Stimulated activated CD4-positive, alpha-beta T cell treated with anti-CD3 and anti-CD28 coated beads, Interleukin-15, amount 100 ng/mL, for 48 hours (primary cell): Measurements from ENCODE around the gene PROX2.

Source experiments
- DNase-seq, 2 donors: peaks; one replicate each; pipeline ENCODE4 v3.0.0-alpha.2; 2020; ENCODE audit warnings: low read depth in 2 of 2

The PROX2 gene

GRCh38 chr14:74843653-74844052 lies 32.3 kb downstream of the PROX2 start:
- DNase-seq: no peak

GRCh38 chr14:74841230-74842207 lies 34.4 kb downstream of the PROX2 start:
- DNase-seq: no peak

DNA sequence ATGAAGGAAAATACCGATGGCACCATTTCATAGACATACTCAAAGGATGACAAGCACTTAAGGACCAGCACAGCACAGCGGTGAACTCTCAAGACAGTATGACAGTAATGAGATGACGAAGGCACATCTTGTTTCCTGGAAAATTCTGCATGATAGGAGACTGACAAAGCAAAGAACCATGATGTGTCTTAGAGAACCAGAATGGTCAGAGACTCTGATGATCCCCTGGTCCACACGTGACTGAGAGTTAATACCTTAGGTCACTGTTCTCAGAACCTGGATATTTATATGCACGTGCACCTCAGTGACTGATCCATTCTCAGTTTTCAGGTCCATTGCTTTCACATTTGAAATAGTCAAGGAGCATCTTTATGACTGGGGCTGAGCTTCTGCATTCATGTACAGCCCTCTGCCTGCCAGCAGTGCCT lies 35.3 kb downstream of the PROX2 start:
- DNase-seq: no peak

- no peak for DNase-seq
Observed at GRCh38 chr14:74838166-74838565, 37.8 kb downstream of the PROX2 start.

- DNase-seq: no peak
Observed at GRCh38 chr14:74836251-74836960, 39.5 kb downstream of the PROX2 start.

GRCh38 chr14:74835645-74836250 lies 40.2 kb downstream of the PROX2 start:
- DNase-seq: no peak

GRCh38 chr14:74834692-74835392 lies 41.1 kb downstream of the PROX2 start:
- no peak for DNase-seq

GRCh38 chr14:74832849-74833248 lies 43.1 kb downstream of the PROX2 start:
- DNase-seq: no peak

DNA sequence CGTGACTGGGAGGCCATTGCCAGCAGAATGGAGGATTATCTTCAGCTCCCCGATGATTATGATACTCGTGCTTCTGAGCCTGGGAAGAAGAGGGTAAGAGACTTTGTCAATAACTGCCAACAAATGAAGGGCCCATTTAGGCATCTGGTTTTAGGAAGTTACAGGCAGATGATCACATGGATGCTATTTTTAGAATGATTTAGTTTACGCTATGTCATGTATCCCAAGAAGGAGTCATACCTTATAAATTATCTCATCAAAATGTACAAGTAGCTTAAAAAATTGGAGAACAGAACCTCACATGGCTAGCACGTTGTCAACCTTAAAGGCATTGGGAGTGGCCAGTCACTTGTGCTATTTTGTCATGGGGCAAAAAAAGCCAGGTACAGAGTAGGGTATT lies 46.7 kb downstream of the PROX2 start:
- no peak for DNase-seq

DNA sequence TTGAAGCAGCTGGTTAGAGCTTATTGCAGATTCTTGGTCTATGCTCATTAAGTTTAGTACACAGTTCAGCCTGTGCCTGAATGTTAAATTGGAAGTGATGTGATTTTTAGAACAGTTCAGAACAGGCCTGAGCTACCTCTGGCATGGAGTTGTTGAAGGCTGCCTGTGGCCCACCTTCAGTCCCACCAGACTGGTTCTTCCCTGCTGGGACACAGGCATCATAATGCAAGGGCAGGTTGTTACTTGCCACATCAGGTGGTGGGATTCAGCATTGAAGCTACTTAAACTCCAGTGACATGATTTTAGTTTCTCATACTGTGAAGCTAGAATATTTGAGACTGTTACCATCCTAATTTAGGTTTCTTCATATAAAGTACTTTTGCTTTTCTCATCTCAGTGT lies 49.4 kb downstream of the PROX2 start:
- DNase-seq: no peak
